Left ventricle myocardium superior (tissue), 1 donor: ENCODE data around the gene EPHA4. TPM values are rescaled to one million over a fixed set of nuclear protein-coding genes. Genes with fewer than 3 reads are reported as not detected.

ENCODE experiments used
- ATAC-seq: fragments of 200-7000 bp; cut with Tn5 transposase; one replicate; pipeline ENCODE4 v1.9.1; 2020; ENCODE audit warnings: mild to moderate bottlenecking, moderate library complexity
- DNase-seq: peaks from one replicate; pipeline ENCODE4 v3.0.0-alpha.2; 2020
- intact Hi-C: fragments of 100-400 bp; cut with micrococcal nuclease; formaldehyde crosslinking; loops from one replicate; pipeline ENCODE4 v1.11.0; 2022
- long read RNA-seq: library from polyadenylated mRNA; unstranded; transcript quantifications from one replicate; pipeline ENCODE4 v2.0.0, GENCODE V29; 2021
- total RNA-seq: library from RNA; stranded (reverse); fragmentation: NEBNext Ultra II Directional; extraction: Animal tissue kit (Norgen Biotek cat#: 25700); gene quantifications from one replicate; pipeline ENCODE4 v1.2.1, GENCODE V29; 2021
- donor health status: DM: no; HTN: yes; CAD: no; lungs with severe emphysema.

EPHA4 gene
- 16.3 TPM for total RNA-seq
- long read RNA-seq, partial matches to known transcripts, result 7 of 12 reads
- long read RNA-seq, other reads (novel, unspliced or antisense), result 2 of 12 reads

DNA sequence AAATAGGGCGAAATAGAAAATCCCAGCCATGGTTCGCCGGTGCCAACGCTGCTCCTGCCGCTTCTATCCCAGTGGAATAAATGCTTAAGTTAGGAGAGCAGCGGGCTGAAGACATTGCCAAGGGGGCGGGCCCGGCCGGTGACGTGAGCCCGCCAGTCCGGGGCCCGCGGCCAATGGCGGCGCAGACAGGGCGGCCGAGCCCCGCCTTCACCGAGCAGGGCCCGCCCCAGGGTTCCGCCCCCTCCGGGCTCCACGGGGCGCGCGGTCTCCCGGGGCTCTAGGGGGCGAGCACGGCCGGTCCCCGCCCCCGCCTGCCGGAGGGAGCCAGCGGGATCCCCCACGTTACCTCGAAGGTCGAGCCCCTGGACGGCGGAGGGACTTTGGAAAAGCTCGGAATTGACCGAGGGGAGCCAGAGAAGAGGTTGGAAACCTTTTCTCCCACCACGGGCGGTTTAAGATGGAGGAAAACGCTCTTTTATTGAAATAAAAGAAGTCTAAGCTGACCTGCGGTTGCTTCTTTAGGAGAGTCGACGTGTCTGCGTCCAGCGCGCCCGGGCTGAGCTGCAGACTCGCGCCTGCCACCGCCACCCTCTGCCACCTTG lies at the start of gene EPHA4:
Gene EPHA4, minus strand, starts transcription at position 86 of the 602 bp plus-strand sequence. Its CDS starts 56 bp downstream, at position 30.
- ATAC-seq (peak; percentile 95), DNase-seq (peak; percentile 94)
- intact Hi-C loops, result loop anchor here (5.0 to 10.0 kb wide), 3 partner anchors 468 to 1838 kb away; no protein-coding TSS in a partner anchor

DNA sequence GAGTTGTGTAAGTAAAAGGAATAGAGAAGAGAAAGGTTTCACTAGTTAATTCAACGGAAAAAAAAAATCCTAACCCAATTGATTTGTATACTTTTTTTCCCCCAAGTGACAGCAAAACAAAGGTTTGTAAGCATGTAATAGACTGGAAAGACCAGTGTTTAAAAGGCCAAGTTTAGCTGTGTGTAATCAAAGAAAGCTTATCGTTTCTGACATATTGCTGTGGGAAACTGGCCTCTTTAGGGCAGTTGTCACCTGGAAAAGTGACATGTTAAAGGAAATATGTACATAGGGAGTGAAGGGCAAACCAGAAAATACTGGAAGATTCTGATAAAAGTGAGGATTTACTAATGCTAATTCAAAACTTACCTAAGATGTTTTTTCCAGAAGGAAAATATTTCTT lies 45.9 kb upstream of the EPHA4 start:
- DNase-seq (no peak), ATAC-seq (no peak)
- intact Hi-C loops, result no loop called here

- DNase-seq, result no peak
- no peak for ATAC-seq
- intact Hi-C loops, result no loop called here
These were observed 44.5 kb upstream of the EPHA4 start for GRCh38 chr2:221616561-221616960.

DNA sequence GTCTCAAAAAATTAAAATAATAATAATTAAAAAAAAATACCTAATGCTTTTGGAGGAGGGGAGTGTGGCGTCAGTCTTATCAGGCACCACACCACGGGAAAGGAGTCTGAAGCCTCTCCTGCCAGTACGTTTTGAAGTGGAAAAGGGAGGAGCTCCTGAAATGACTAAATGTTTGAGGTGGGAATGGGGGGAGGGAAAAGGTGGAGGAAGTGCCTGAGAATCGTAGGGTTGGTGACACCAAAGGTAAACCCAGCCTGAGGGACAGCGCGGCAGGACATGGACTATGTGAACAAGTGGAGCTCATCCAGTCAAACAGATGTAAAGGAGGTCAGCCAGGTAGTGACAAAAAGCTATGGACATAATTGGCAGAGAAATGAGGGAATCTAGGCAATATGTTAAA lies 42.2 kb upstream of the EPHA4 start:
- ATAC-seq, result no peak
- intact Hi-C loops, result no loop called here
- DNase-seq, result no peak

DNA sequence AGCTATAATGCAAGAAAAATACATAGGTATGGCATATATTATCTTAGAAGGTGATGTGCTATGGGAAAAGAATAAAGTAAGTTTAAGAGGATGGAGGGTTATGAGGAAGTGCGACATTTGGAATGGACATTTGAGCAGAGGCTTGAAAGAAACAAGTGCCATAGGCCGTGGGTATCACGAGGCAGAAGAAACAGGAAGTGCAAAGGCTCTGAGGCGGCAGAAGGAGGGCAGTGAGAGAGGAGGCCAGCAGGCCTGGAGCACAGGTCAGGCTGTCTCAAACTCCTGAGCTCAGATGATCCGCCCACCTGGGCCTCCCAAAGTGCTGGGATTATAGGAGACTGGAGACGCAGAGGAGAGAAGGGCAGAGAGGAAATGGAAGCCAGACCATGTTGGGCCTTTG lies 40.7 kb upstream of the EPHA4 start:
- intact Hi-C loops, result no loop called here
- ATAC-seq (no peak), DNase-seq (no peak)

DNA sequence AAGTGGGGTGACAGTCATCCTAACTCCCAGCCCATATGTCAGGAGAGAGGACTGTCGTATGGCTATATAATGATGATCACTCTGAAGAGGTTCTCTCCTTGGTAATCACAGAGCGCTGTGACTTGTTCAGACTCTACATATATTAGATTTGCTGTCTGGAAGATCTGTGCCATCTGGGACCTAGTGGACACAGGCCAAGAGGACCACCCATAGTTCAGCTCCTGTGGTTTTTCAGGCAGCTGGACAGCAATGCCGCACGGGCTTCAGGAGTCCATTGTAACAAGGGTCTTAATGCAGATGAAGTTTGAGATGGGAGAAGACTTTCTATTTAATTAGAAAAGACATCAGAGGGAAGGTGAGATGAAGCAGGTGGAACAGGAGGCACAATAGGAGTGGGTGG lies 40.1 kb upstream of the EPHA4 start:
- DNase-seq (no peak), ATAC-seq (no peak)
- intact Hi-C loops, result no loop called here

- no peak for DNase-seq
- peak; percentile 83 for ATAC-seq
- intact Hi-C loops, result no loop called here
These were observed 38.6 kb upstream of the EPHA4 start for GRCh38 chr2:221610675-221611074.

- no peak for ATAC-seq
- no peak for DNase-seq
- intact Hi-C loops, result no loop called here
These were observed 38.2 kb upstream of the EPHA4 start for GRCh38 chr2:221610255-221610654.

- DNase-seq (no peak), ATAC-seq (no peak)
- intact Hi-C loops, result no loop called here
These were observed 36.3 kb upstream of the EPHA4 start for GRCh38 chr2:221608442-221608841.

GRCh38 chr2:221606424-221606823 lies 34.3 kb upstream of the EPHA4 start:
- intact Hi-C loops, result no loop called here
- ATAC-seq (no peak), DNase-seq (no peak)

- ATAC-seq (no peak), DNase-seq (no peak)
- intact Hi-C loops, result no loop called here
These were observed 33.7 kb upstream of the EPHA4 start for GRCh38 chr2:221605751-221606240.

DNA sequence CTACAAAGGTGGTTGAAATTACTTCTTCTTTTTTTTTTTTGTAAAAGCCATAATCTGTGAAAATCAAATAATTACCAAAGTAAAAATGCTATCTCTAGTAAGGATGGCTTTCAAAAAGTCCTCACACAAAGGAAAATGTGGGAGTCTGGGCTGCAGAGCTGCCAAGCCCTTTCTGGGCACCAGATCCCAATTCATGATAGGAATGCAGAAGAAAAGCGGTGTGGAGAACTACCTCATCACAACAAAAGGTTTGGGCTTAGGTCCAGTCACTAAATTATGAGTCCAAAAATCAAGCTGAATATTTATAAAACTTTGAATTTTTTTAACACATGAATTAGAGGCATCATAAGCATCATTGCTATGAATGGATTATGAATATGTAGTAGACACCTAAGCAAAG lies 30.8 kb upstream of the EPHA4 start:
- ATAC-seq (no peak), DNase-seq (no peak)
- intact Hi-C loops, result no loop called here

DNA sequence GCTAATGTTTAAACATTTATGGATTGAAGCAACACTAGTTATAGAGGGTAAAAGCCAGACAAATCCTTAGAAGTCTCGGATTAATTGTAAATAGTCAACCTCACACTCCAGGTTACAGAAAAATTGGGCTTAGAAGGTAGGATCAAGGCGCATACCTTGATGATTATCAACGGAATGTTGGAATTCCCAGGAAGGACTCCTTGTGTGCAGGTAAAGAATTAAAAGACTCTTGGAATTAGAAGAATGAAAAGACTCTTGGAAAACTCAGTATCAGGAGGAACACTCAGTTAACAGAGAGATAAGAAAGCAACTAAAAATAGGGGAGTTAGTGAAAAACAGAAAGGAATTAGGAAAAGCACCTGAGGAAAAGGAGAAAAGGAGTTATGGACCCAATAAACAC lies 29.3 kb upstream of the EPHA4 start:
- DNase-seq, result no peak
- ATAC-seq, result no peak
- intact Hi-C loops, result no loop called here

DNA sequence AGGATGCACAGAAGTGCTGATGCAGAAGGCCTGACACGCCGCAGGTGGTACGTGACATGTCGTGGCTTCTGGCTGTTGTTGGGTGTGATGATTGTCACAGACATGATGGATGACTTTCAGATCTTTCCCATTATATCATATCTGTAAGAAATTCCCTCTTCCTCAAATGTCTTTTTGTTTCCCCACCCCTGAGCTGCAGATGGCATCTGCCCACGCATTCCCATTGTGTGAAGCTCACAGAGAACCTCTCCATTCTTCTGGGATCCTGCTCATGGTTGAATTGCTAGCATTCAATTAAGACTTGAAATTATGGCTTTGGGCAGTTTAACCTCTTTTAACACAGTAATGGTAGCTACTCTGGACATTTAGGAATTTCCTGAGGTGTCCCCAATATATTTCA lies 28.3 kb upstream of the EPHA4 start:
- intact Hi-C loops, result no loop called here
- no peak for ATAC-seq

GRCh38 chr2:221596192-221596591 lies 24.1 kb upstream of the EPHA4 start:
- intact Hi-C loops, result no loop called here
- no peak for ATAC-seq
- DNase-seq, result no peak

More for the DNA sequence above, 28.3 kb upstream of the EPHA4 start:
- DNase-seq, result no peak

GRCh38 chr2:221590861-221591365 lies 18.8 kb upstream of the EPHA4 start:
- no peak for DNase-seq
- intact Hi-C loops, result no loop called here
- no peak for ATAC-seq

DNA sequence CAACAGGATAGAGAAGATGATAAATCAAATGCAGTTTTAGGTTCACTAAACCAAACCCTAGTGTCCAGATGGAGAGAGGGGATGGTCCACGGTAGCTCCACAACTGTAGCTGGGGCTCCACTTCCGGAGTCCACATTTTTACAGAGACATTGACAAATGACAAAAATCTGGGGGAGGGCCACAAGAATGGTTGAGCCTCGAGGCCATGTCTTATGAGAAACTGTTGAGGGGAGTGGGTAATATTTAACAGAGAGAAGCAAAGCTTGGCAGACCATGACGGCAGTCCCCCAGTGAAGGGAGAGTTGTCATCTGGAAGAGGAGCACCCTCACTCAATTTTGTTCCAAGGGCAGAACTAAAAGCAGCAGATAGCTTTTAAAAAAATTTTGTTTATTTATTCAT lies 17.6 kb upstream of the EPHA4 start:
- DNase-seq (no peak), ATAC-seq (no peak)
- intact Hi-C loops, result no loop called here

DNA sequence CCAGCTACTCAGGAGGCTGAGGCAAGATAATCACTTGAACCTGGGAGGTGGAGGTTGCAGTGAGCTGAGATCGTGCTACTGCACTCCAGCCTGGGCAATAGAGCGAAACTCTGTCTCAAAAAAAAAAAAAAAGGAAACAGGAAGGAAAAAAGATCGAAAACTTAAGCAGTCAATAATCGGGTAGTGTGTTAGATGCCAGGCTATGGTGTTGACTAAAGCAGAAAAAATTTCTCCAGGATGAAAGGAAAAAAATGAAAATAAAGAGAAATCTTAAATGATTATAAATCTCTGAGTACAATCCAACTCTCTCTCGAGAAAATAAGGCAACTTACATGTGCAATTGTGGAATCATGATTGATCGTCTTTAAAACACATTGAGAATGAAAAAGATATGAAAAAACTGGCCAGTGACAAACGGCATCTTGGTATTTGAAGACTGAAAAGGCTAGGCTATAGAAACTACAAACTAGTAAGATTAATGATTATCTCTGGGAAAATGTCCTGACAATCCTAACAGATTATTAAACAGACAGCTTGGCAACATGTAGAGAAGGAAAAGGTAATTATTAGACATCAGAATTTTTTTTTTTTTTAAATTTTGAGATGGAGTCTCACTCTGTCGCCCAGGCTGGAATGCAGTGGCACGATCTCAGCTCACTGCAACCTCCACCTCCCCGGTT lies 16.3 kb upstream of the EPHA4 start:
- intact Hi-C loops, result no loop called here
- ATAC-seq, result no peak
- DNase-seq, result no peak

GRCh38 chr2:221581986-221582385 lies 9.9 kb upstream of the EPHA4 start:
- ATAC-seq, result no peak
- no peak for DNase-seq
- intact Hi-C loops, result no loop called here

GRCh38 chr2:221574231-221574570 lies 2.1 kb upstream of the EPHA4 start:
- intact Hi-C loops, result loop anchor here (5.0 to 10.0 kb wide), 3 partner anchors 469 to 1839 kb away; no protein-coding TSS in a partner anchor
- ATAC-seq, result no peak
- DNase-seq, result no peak
